Kidney (tissue), 14 donors: ENCODE data around the gene TMEFF1. TPM values are rescaled to one million over a fixed set of nuclear protein-coding genes. Genes with fewer than 3 reads are reported as not detected.
"Not testable (repeated sequence)": the region's sequence is repeated elsewhere in the genome, so short reads cannot be mapped to it uniquely, and the experiment has no call there.

Experiments used
- DNase-seq, 5 donors: peaks; one replicate each; pipeline ENCODE4 v3.0.0-alpha.2; 2013 to 2020
- FAIRE-seq: peaks from 2 replicates; lab custom pipeline; 2012; peaks lifted over from hg19 to GRCh38; lab: Jason Lieb, UNC
- H3K27ac ChIP-seq, 2 donors: one replicate each; pipeline ENCODE4 v1.7.0; 2013; ENCODE audit warnings: low read depth in 2 of 2, low read length in 2 of 2, inconsistent platforms in 1 of 2
- H3K27me3 ChIP-seq: one replicate; pipeline ENCODE4 v1.7.1; 2013; ENCODE audit warnings: low read length, inconsistent platforms; ENCODE audit not compliant: control insufficient read depth, insufficient read depth
- H3K36me3 ChIP-seq, 3 donors: one replicate each; pipeline versions ENCODE4 v1.7.0 to v1.7.1; 2013; ENCODE audit warnings: low read length in 3 of 3, control low read depth in 1 of 3, inconsistent platforms in 1 of 3; ENCODE audit not compliant: insufficient read depth in 3 of 3, control insufficient read depth in 2 of 3
- H3K4me1 ChIP-seq, 3 donors: one replicate each; pipeline versions ENCODE4 v1.7.0 to v1.7.1; 2013; ENCODE audit warnings: low read length in 3 of 3, inconsistent platforms in 1 of 3, low read depth in 1 of 3; ENCODE audit not compliant: control insufficient read depth in 2 of 3, insufficient read depth in 2 of 3
- H3K4me3 ChIP-seq, 3 donors: one replicate each; pipeline versions ENCODE4 v1.7.0 to v1.8.1; 2013; ENCODE audit warnings: low read length in 3 of 3, control low read depth in 1 of 3, inconsistent platforms in 1 of 3
- H3K9ac ChIP-seq, 3 donors: one replicate each; pipeline versions ENCODE4 v1.7.0 to v1.7.1; 2013; ENCODE audit warnings: low read length in 3 of 3, control low read depth in 1 of 3, inconsistent platforms in 1 of 3
- H3K9me3 ChIP-seq, 3 donors: one replicate each; pipeline versions ENCODE4 v1.7.0 to v1.7.1; 2013; ENCODE audit warnings: low read length in 3 of 3, control low read depth in 1 of 3, inconsistent platforms in 1 of 3; ENCODE audit not compliant: control insufficient read depth in 2 of 3, insufficient read depth in 1 of 3
- CTCF ChIP-seq: IDR thresholded peaks from 3 replicates; pipeline ENCODE4 v1.5.1; 2012; ENCODE audit warnings: mild to moderate bottlenecking, moderate library complexity, borderline replicate concordance; ENCODE audit not compliant: insufficient read depth; ENCODE audit errors: extremely low read depth
- intact Hi-C: fragments of 100-400 bp; cut with DNase I; formaldehyde crosslinking; loops from one replicate; pipeline ENCODE4 v1.11.1; 2022
- polyA plus RNA-seq: library from polyadenylated mRNA; stranded (reverse); fragments of 350-450 nt; fragmentation: Illumina TruSeq; extraction: RNeasy Lipid Tissue Mini Kit (QIAGEN cat#74804); gene quantifications from one replicate; pipeline ENCODE4 v1.2.3, GENCODE V29; 2014; ENCODE audit warnings: low read depth, low replicate concordance; ENCODE audit not compliant: insufficient read depth
- total RNA-seq: library from RNA; stranded (reverse); fragmentation: NEBNext Ultra II Directional; extraction: Animal tissue kit (Norgen Biotek cat#: 25700); gene quantifications from one replicate; pipeline ENCODE4 v1.2.1, GENCODE V29; 2021
- donor health status: control.
- donor health status: control.
- donor health status: control.
- donor health status: control.
- donor health status: control.
- donor health status: DM: yes; HTN: yes; CAD: no.
- donor health status: Normal renal cell carcinoma (clear cell type).

Gene TMEFF1
- total and polyA plus RNA-seq, 2 donors from 2014 or later: 0.66 TPM; not detected in 1

GRCh38 chr9:100515578-100516494, 42.9 kb downstream of the TMEFF1 start:
- H3K27ac ChIP-seq: no peak overlapping the region
- H3K27me3 ChIP-seq: no peaks in the 10 kb centered on the region
- H3K4me3 ChIP-seq: no peak overlapping the region
- H3K4me1 ChIP-seq: no peaks in the 10 kb centered on the region
- peak in 1 of 5 donors; percentile 15 for DNase-seq
- no peak for TF ChIP-seq CTCF
- no peak for FAIRE-seq
- no peak overlapping the region for H3K9ac ChIP-seq
- peaks cover 0 to 2% (median 0%) of the 10 kb centered on the region in 3 donors for H3K36me3 ChIP-seq
- H3K9me3 ChIP-seq: no peaks in the 10 kb centered on the region
- intact Hi-C loops: no loop called here

- Histone ChIP-seq H3K27me3 (no peaks in the 10 kb centered on the region), H3K27ac (no peak overlapping the region), H3K36me3 (no peaks in the 10 kb centered on the region), H3K4me3 (no peak overlapping the region), H3K4me1 (no peaks in the 10 kb centered on the region), H3K9me3 (no peaks in the 10 kb centered on the region), H3K9ac (no peak overlapping the region)
- TF ChIP-seq CTCF: no peak
- FAIRE-seq (no peak), DNase-seq (no peak)
- intact Hi-C loops: no loop called here
Measured at GRCh38 chr9:100521282-100521681, 48.3 kb downstream of the TMEFF1 start.

DNA sequence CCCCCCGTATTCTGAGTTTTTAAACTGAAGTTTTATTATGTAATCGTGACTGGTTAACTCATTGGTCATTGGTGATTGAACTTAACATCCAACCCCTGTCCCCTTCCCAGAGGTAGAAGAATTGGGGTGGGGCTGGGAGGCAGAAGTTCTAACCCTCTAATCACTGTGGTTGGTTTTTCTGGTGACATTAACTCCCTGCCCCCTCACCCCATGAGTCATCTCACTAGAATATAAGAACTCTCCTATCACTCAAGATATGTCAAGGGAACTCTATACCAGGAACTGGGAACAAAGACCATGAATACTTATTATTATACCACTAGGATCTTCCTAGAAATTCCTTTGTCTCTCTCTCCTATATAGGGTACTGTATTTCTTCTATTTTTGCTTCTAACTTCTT, 52.6 kb downstream of the TMEFF1 start:
- no peak overlapping the region for H3K27ac ChIP-seq
- FAIRE-seq (no peak), DNase-seq (no peak)
- H3K4me1 ChIP-seq: no peaks in the 10 kb centered on the region
- no peaks in the 10 kb centered on the region for H3K36me3 ChIP-seq
- H3K9ac ChIP-seq: no peak overlapping the region
- no peak for TF ChIP-seq CTCF
- H3K9me3 ChIP-seq: no peaks in the 10 kb centered on the region
- no peak overlapping the region for H3K4me3 ChIP-seq
- intact Hi-C loops: no loop called here
- H3K27me3 ChIP-seq: no peaks in the 10 kb centered on the region

- DNase-seq, H3K27ac ChIP-seq, H3K9ac ChIP-seq, H3K36me3 ChIP-seq, H3K4me1 ChIP-seq, intact Hi-C loops, H3K4me3 ChIP-seq, H3K9me3 ChIP-seq, H3K27me3 ChIP-seq, FAIRE-seq: not testable (repeated sequence)
Measured at GRCh38 chr9:100527180-100527794, 54.3 kb downstream of the TMEFF1 start.
